Measurements from ENCODE around the gene TOGARAM1.

Gene TOGARAM1

GRCh38 chr14:44971459-44971858, 9.5 kb downstream of the TOGARAM1 start:
- Mint-ChIP-seq H3K4me1 (peaks cover 38% of the 10 kb centered on the region), H3K9me3 (peaks cover 27% of the 10 kb centered on the region), H3K27me3 (no peaks in the 10 kb centered on the region), H3K4me3 (no peak overlapping the region), H3K36me3 (peaks cover 52% of the 10 kb centered on the region), H3K27ac (peak overlapping the region; percentile 25)
- ATAC-seq (ENCODE audit: low read depth) (no peak), DNase-seq (ENCODE audit: low spot score in 2 of 2) (no peak)

DNA sequence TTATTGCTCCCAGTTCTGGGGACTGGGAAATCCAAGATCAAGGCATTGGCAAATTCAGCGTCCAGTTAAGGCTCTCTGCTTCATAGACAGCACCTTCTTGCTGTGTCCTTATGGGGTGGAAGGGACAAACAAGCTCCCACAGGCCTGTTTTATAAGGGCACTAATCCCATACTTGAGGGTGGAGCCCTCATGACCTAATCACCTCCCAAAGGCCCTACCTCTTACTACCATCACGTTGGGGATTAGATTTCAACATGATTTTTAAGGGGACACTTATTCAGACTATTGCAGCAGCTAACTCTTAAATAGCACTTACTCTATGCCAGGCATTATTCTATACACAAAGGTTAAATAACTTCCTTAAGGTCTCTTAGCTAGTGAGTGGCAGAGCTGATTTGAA, 17.3 kb downstream of the TOGARAM1 start:
- no peak overlapping the region for H3K27ac Mint-ChIP-seq
- ATAC-seq (ENCODE audit: low read depth): no peak
- DNase-seq (ENCODE audit: low spot score in 2 of 2): no peak
- H3K36me3 Mint-ChIP-seq: peaks cover 13% of the 10 kb centered on the region
- no peak overlapping the region for H3K4me3 Mint-ChIP-seq
- no peaks in the 10 kb centered on the region for H3K9me3 Mint-ChIP-seq
- peaks cover 18% of the 10 kb centered on the region for H3K4me1 Mint-ChIP-seq
- no peaks in the 10 kb centered on the region for H3K27me3 Mint-ChIP-seq

GRCh38 chr14:44979740-44980356, 17.9 kb downstream of the TOGARAM1 start:
- ATAC-seq (ENCODE audit: low read depth): no peak
- no peak overlapping the region for H3K27ac Mint-ChIP-seq

GRCh38 chr14:44981198-44981597, 19.2 kb downstream of the TOGARAM1 start:
- H3K4me3 Mint-ChIP-seq: no peak overlapping the region
- H3K36me3 Mint-ChIP-seq: peaks cover 8% of the 10 kb centered on the region
- no peaks in the 10 kb centered on the region for H3K9me3 Mint-ChIP-seq
- DNase-seq (ENCODE audit: low spot score in 2 of 2) (no peak), ATAC-seq (ENCODE audit: low read depth) (no peak)
- no peaks in the 10 kb centered on the region for H3K27me3 Mint-ChIP-seq
- H3K4me1 Mint-ChIP-seq: peaks cover 15% of the 10 kb centered on the region
- no peak overlapping the region for H3K27ac Mint-ChIP-seq

More at GRCh38 chr14:44979740-44980356, 17.9 kb downstream of the TOGARAM1 start:
- peaks cover 18% of the 10 kb centered on the region for H3K4me1 Mint-ChIP-seq
- no peaks in the 10 kb centered on the region for H3K27me3 Mint-ChIP-seq
- no peak for DNase-seq (ENCODE audit: low spot score in 2 of 2)
- no peaks in the 10 kb centered on the region for H3K9me3 Mint-ChIP-seq
- no peak overlapping the region for H3K4me3 Mint-ChIP-seq
- H3K36me3 Mint-ChIP-seq: peaks cover 13% of the 10 kb centered on the region

GRCh38 chr14:44982594-44982993, 20.6 kb downstream of the TOGARAM1 start:
- no peak overlapping the region for H3K27ac Mint-ChIP-seq
- ATAC-seq (ENCODE audit: low read depth) (no peak), DNase-seq (ENCODE audit: low spot score in 2 of 2) (no peak)
- peaks cover 14% of the 10 kb centered on the region for H3K4me1 Mint-ChIP-seq
- no peaks in the 10 kb centered on the region for H3K9me3 Mint-ChIP-seq
- H3K36me3 Mint-ChIP-seq: peaks cover 7% of the 10 kb centered on the region
- no peak overlapping the region for H3K4me3 Mint-ChIP-seq
- H3K27me3 Mint-ChIP-seq: no peaks in the 10 kb centered on the region

DNA sequence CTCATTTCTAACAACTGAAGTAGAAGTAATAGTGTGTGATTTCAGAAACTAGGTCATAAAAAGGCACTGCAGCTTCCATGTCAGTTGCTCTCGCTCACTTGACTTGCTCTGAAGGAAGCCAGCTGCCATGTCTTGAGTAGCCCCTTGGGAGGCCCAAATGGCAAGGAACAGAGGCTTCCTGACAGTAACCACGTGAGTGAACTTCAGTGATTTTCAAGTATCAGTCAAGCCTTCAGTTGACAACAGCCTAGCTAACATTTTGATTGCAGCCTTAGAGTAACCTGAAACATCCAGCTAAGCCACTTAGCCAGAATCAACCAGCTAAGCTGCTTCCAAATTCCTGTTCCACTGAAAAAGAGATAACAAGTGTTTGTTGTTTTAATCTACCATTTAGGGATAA, 26.7 kb downstream of the TOGARAM1 start:
- ATAC-seq (ENCODE audit: low read depth): no peak
- Mint-ChIP-seq H3K4me1 (peaks cover 9% of the 10 kb centered on the region), H3K4me3 (no peak overlapping the region)

DNA sequence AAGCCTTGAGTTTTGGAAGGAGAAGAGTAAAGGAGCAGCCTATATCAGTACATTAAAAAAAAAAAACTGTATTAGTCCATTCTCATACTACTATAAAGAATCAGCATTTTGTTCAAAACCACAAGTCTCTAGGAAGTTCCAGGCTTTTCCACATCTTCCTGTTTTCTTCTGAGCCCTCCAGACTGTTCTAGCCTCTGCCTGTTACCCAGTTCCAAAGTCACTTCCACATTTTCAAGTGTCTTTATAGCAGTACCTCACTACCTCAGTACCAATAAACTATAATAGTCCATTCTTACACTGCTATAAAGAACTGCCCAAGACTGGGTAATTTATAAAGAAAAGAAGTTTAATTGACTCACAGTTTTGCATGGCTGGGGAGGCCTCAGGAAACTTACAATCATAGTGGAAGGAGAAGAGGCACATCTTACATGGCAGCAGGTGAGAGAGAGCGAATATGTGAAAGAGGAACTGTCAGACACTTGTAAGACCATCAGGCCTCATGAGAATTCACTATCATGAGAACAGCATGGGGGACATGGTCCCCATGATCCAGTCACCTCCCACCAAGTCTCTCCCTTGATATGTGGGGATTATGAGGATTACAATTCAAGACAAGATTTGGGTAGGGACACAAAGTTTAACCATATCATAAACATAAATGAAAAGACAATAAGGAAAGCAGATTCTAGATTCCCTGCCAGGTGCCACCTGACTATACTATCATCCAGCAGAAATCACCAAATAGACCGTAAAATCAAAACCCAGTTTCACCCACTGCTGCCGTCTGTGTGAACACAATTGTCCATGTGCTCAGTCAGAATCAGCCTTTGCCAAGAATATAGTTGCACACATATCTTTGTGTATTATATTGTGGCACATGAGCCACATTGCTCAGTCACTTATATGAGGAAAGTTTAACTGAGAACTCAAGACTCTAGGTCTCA, 27.8 kb downstream of the TOGARAM1 start:
- ATAC-seq (ENCODE audit: low read depth): peak; percentile 39
- peaks cover 9% of the 10 kb centered on the region for H3K4me1 Mint-ChIP-seq
- peak overlapping the region; percentile 32 for H3K27ac Mint-ChIP-seq
- H3K9me3 Mint-ChIP-seq: peaks cover 7% of the 10 kb centered on the region
- H3K27me3 Mint-ChIP-seq: no peaks in the 10 kb centered on the region
- no peak for DNase-seq (ENCODE audit: low spot score in 2 of 2)
- H3K36me3 Mint-ChIP-seq: peaks cover 9% of the 10 kb centered on the region
- no peak overlapping the region for H3K4me3 Mint-ChIP-seq

More for the DNA sequence above, 26.7 kb downstream of the TOGARAM1 start:
- Mint-ChIP-seq H3K27me3 (no peaks in the 10 kb centered on the region), H3K9me3 (peaks cover 7% of the 10 kb centered on the region), H3K27ac (no peak overlapping the region), H3K36me3 (peaks cover 9% of the 10 kb centered on the region)
- no peak for DNase-seq (ENCODE audit: low spot score in 2 of 2)

GRCh38 chr14:44990533-44990932, 28.5 kb downstream of the TOGARAM1 start:
- Mint-ChIP-seq H3K27ac (no peak overlapping the region), H3K36me3 (peaks cover 9% of the 10 kb centered on the region), H3K4me3 (no peak overlapping the region), H3K4me1 (peaks cover 9% of the 10 kb centered on the region), H3K27me3 (no peaks in the 10 kb centered on the region), H3K9me3 (peaks cover 7% of the 10 kb centered on the region)
- DNase-seq (ENCODE audit: low spot score in 2 of 2): no peak
- ATAC-seq (ENCODE audit: low read depth): no peak

DNA sequence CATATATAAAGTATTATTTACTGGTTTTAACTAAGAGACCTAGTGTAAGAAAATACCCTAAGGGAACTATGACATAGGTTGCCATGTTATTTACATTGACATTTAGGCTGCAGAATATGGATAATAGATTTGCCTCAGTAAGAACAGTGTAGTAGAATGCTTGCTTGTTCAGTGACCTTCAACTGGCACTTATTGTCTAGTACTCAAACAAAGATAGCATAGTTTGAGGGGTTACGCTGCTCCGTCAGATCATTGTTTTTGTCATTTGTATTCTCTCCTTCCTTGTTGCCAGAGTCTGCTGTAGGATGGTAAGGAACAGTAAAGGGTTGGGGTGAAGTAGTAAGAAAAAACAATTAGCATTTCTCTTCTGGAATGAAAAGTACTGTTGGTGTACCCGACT, 33.2 kb downstream of the TOGARAM1 start:
- Mint-ChIP-seq H3K27ac (no peak overlapping the region), H3K9me3 (peaks cover 2% of the 10 kb centered on the region), H3K36me3 (peaks cover 24% of the 10 kb centered on the region), H3K4me3 (no peak overlapping the region), H3K4me1 (peaks cover 3% of the 10 kb centered on the region), H3K27me3 (no peaks in the 10 kb centered on the region)
- DNase-seq (ENCODE audit: low spot score in 2 of 2): no peak
- no peak for ATAC-seq (ENCODE audit: low read depth)

- H3K4me1 Mint-ChIP-seq: no peaks in the 10 kb centered on the region
- no peaks in the 10 kb centered on the region for H3K27me3 Mint-ChIP-seq
- H3K27ac Mint-ChIP-seq: no peak overlapping the region
- H3K9me3 Mint-ChIP-seq: peaks cover 2% of the 10 kb centered on the region
- DNase-seq (ENCODE audit: low spot score in 2 of 2): no peak
- no peak overlapping the region for H3K4me3 Mint-ChIP-seq
- no peak for ATAC-seq (ENCODE audit: low read depth)
- H3K36me3 Mint-ChIP-seq: peaks cover 27% of the 10 kb centered on the region
Measured at GRCh38 chr14:44995770-44996294, 33.8 kb downstream of the TOGARAM1 start.

- Mint-ChIP-seq H3K36me3 (peaks cover 16% of the 10 kb centered on the region), H3K4me3 (no peak overlapping the region), H3K9me3 (no peaks in the 10 kb centered on the region), H3K27ac (no peak overlapping the region), H3K4me1 (no peaks in the 10 kb centered on the region), H3K27me3 (no peaks in the 10 kb centered on the region)
- ATAC-seq (ENCODE audit: low read depth) (no peak), DNase-seq (ENCODE audit: low spot score in 2 of 2) (no peak)
Measured at GRCh38 chr14:45003924-45004323, 41.9 kb downstream of the TOGARAM1 start.

- peaks cover 11% of the 10 kb centered on the region for H3K36me3 Mint-ChIP-seq
- no peaks in the 10 kb centered on the region for H3K27me3 Mint-ChIP-seq
- ATAC-seq (ENCODE audit: low read depth): no peak
- no peaks in the 10 kb centered on the region for H3K4me1 Mint-ChIP-seq
- H3K9me3 Mint-ChIP-seq: no peaks in the 10 kb centered on the region
- H3K27ac Mint-ChIP-seq: no peak overlapping the region
- DNase-seq (ENCODE audit: low spot score in 2 of 2): no peak
- no peak overlapping the region for H3K4me3 Mint-ChIP-seq
Measured at GRCh38 chr14:45015133-45015532, 53.1 kb downstream of the TOGARAM1 start.

GRCh38 chr14:45028107-45028626, 66.2 kb downstream of the TOGARAM1 start:
- H3K4me3 Mint-ChIP-seq: no peak overlapping the region

GRCh38 chr14:45034730-45035129, 72.7 kb downstream of the TOGARAM1 start:
- H3K4me1 Mint-ChIP-seq: no peaks in the 10 kb centered on the region
- no peaks in the 10 kb centered on the region for H3K27me3 Mint-ChIP-seq
- peaks cover 38% of the 10 kb centered on the region for H3K36me3 Mint-ChIP-seq
- H3K4me3 Mint-ChIP-seq: no peak overlapping the region
- no peak overlapping the region for H3K27ac Mint-ChIP-seq
- no peak for ATAC-seq (ENCODE audit: low read depth)
- peaks cover 2% of the 10 kb centered on the region for H3K9me3 Mint-ChIP-seq
- DNase-seq (ENCODE audit: low spot score in 2 of 2): no peak

More at GRCh38 chr14:45028107-45028626, 66.2 kb downstream of the TOGARAM1 start:
- DNase-seq (ENCODE audit: low spot score in 2 of 2) (no peak), ATAC-seq (ENCODE audit: low read depth) (no peak)
- Mint-ChIP-seq H3K27me3 (no peaks in the 10 kb centered on the region), H3K27ac (no peak overlapping the region), H3K9me3 (no peaks in the 10 kb centered on the region), H3K36me3 (peaks cover 18% of the 10 kb centered on the region), H3K4me1 (no peaks in the 10 kb centered on the region)
